WTC11 (cell line): ENCODE results near the gene COQ7. TPM values are rescaled to one million over a fixed set of nuclear protein-coding genes. Genes with fewer than 3 reads are reported as not detected.

Source experiments
- ATAC-seq: fragments of 200-7000 bp; cut with Tn5 transposase; 2 replicates; pipeline ENCODE4 v1.10.0; 2021; ENCODE audit warnings: mild to moderate bottlenecking, moderate library complexity
- CTCF ChIA-PET: fragments of 300-600 bp; sonication (Branson Sonifier 250); formaldehyde crosslinking; loops from one replicate; lab custom pipeline; 2021; ENCODE audit warnings: antibody characterized with exemption; lab: Charles Lee
- POLR2A ChIA-PET: fragments of 350-600 bp; sonication (Branson Sonifier 250); formaldehyde crosslinking; loops from one replicate; lab custom pipeline; 2021; ENCODE audit warnings: antibody characterized with exemption; lab: Charles Lee
- DNase-seq: peaks from one replicate; pipeline ENCODE4 v3.0.0; 2021; ENCODE audit warnings: low spot score
- H3K27ac Mint-ChIP-seq: 2 replicates; pipeline ENCODE4 v1.8.0; 2021; ENCODE audit warnings: mixed read lengths
- H3K27me3 Mint-ChIP-seq: 2 replicates; pipeline ENCODE4 v1.8.0; 2021; ENCODE audit warnings: low read depth, mild to moderate bottlenecking, moderate library complexity, mixed read lengths
- H3K36me3 Mint-ChIP-seq: 2 replicates; pipeline ENCODE4 v1.8.0; 2021; ENCODE audit warnings: mixed read lengths
- H3K4me1 Mint-ChIP-seq: 2 replicates; pipeline ENCODE4 v1.8.0; 2022; ENCODE audit warnings: mixed read lengths
- H3K4me3 Mint-ChIP-seq: 2 replicates; pipeline ENCODE4 v1.8.0; 2021; ENCODE audit warnings: mild to moderate bottlenecking, moderate library complexity, mixed read lengths
- H3K9me3 Mint-ChIP-seq: 2 replicates; pipeline ENCODE4 v1.8.0; 2021; ENCODE audit warnings: mixed read lengths
- CREM ChIP-seq: sonication (generic); formaldehyde crosslinking; IDR thresholded peaks from 2 replicates; pipeline ENCODE4 v1.8.1; 2022; ENCODE audit warnings: mild to moderate bottlenecking, missing genetic modification reagents, moderate library complexity
- FOXJ3 ChIP-seq: sonication (generic); formaldehyde crosslinking; IDR thresholded peaks from 2 replicates; pipeline ENCODE4 v1.9.0; 2021; ENCODE audit warnings: missing genetic modification reagents, mild to moderate bottlenecking, borderline replicate concordance
- KAT7 ChIP-seq: sonication (generic); formaldehyde crosslinking; IDR thresholded peaks from 2 replicates; pipeline ENCODE4 v1.8.1; 2023; ENCODE audit warnings: missing genetic modification reagents, mild to moderate bottlenecking, borderline replicate concordance
- NFATC4 ChIP-seq: fragments of 250-450 bp; sonication (Bioruptor Pico); IDR thresholded peaks from 2 replicates; pipeline ENCODE4 v1.9.0; 2021; ENCODE audit warnings: mild to moderate bottlenecking
- NFE2L1 ChIP-seq: sonication (generic); formaldehyde crosslinking; IDR thresholded peaks from 2 replicates; pipeline ENCODE4 v1.8.1; 2023; ENCODE audit warnings: missing genetic modification reagents
- NFYB ChIP-seq: sonication (generic); formaldehyde crosslinking; conservative IDR thresholded peaks from 2 replicates; pipeline ENCODE4 v1.8.0; 2022; ENCODE audit warnings: low read depth, missing genetic modification reagents
- NR1H2 ChIP-seq: sonication (generic); formaldehyde crosslinking; IDR thresholded peaks from 2 replicates; pipeline ENCODE4 v1.9.0; 2021; ENCODE audit warnings: mild to moderate bottlenecking, moderate library complexity, missing genetic modification reagents
- TP53 ChIP-seq: sonication (generic); formaldehyde crosslinking; IDR thresholded peaks from 2 replicates; pipeline ENCODE4 v1.8.1; 2023; ENCODE audit warnings: mild to moderate bottlenecking, missing genetic modification reagents
- ZBTB21 ChIP-seq: sonication (generic); formaldehyde crosslinking; IDR thresholded peaks from 2 replicates; pipeline ENCODE4 v1.8.1; 2023; ENCODE audit warnings: mild to moderate bottlenecking, missing genetic modification reagents, borderline replicate concordance
- ZNF219 ChIP-seq: sonication (generic); formaldehyde crosslinking; IDR thresholded peaks from 2 replicates; pipeline ENCODE4 v1.8.0; 2023; ENCODE audit warnings: missing genetic modification reagents, mild to moderate bottlenecking, borderline replicate concordance
- ZNF396 ChIP-seq: fragments of 250-450 bp; sonication (Bioruptor Pico); IDR thresholded peaks from 2 replicates; pipeline ENCODE4 v1.8.0; 2021; ENCODE audit warnings: mild to moderate bottlenecking, moderate library complexity, borderline replicate concordance
- ZNF416 ChIP-seq: fragments of 250-450 bp; sonication (Bioruptor Pico); IDR thresholded peaks from 2 replicates; pipeline ENCODE4 v1.9.0; 2021; ENCODE audit warnings: mild to moderate bottlenecking, inconsistent platforms
- total RNA-seq: library from RNA; stranded (reverse); gene quantifications from 3 replicates; pipeline ENCODE4 v1.2.3, GENCODE V29; 2021
- TF ChIP-seq, protein P1 (sequence below): fragments of 250-450 bp; sonication (Bioruptor Pico); IDR thresholded peaks from 2 replicates; pipeline ENCODE4 v1.9.0; 2021; ENCODE audit warnings: mild to moderate bottlenecking
- TF ChIP-seq, protein P2 (sequence below): fragments of 250-450 bp; sonication (Bioruptor Pico); IDR thresholded peaks from 2 replicates; pipeline ENCODE4 v2.1.2; 2022; ENCODE audit warnings: mild to moderate bottlenecking, moderate library complexity
- TF ChIP-seq, protein P3 (sequence below): sonication (generic); formaldehyde crosslinking; conservative IDR thresholded peaks from 2 replicates; pipeline ENCODE4 v1.8.1; 2022; ENCODE audit warnings: mild to moderate bottlenecking, missing genetic modification reagents
- TF ChIP-seq, protein P4 (sequence below): sonication (generic); formaldehyde crosslinking; IDR thresholded peaks from 2 replicates; pipeline ENCODE4 v1.8.0; 2022; ENCODE audit warnings: mild to moderate bottlenecking, missing genetic modification reagents
- TF ChIP-seq, protein P5 (sequence below): sonication (generic); formaldehyde crosslinking; IDR thresholded peaks from 2 replicates; pipeline ENCODE4 v1.8.1; 2022; ENCODE audit warnings: low read depth, mild to moderate bottlenecking, moderate library complexity, missing genetic modification reagents, borderline replicate concordance
- TF ChIP-seq, protein P6 (sequence below): sonication (generic); formaldehyde crosslinking; IDR thresholded peaks from 2 replicates; pipeline ENCODE4 v1.8.0; 2023; ENCODE audit warnings: missing genetic modification reagents
- TF ChIP-seq, protein P7 (sequence below): sonication (generic); formaldehyde crosslinking; IDR thresholded peaks from 2 replicates; pipeline ENCODE4 v1.8.1; 2023; ENCODE audit warnings: mild to moderate bottlenecking, missing genetic modification reagents, moderate library complexity

COQ7 gene
- total RNA-seq, 1 experiment from 2014 or later, result 20.7 TPM

DNA sequence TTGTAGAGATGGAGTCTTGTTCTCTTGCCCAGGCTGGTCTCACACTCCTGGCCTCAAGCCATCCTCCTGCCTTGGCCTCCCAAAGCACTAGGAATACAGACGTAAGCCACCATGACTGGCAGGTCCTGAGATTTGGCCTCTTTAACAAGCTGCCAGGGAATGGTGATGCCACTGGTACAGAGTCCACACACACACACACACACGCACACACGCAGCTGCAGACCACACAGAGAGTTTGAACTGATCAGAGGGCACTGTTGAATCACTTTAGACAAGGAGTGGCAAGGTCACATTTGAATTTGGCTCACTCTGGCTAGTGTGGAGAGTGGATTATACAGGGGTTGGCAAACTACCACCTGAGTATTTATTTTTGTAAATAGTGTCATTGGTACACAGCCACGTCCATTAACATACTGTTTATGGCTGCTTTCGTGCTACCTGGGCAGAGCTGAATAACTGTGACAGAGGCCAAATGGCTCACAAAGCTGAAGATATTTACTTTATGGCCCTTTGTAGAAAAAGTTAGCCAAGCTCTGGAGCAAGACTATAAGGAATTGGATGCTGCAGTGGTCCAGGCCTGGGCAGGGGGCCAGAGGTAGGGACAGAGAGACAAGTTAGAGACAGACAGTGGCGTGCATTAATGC lies 56.2 kb downstream of the COQ7 start:
- CTCF ChIA-PET, result interaction anchor here (1.0 kb wide), 1 partner anchor 10 kb away, joined by 4 read pairs; the partner anchor contains the start of gene ITPRIPL2
- Mint-ChIP-seq H3K4me3 (no peak overlapping the region), H3K9me3 (peaks cover 6% of the 10 kb centered on the region; the same call in 1 of the 2 replicates), H3K27me3 (peaks cover 3% of the 10 kb centered on the region), H3K4me1 (peaks cover 5% of the 10 kb centered on the region), H3K36me3 (peaks cover 8% of the 10 kb centered on the region), H3K27ac (no peak overlapping the region)
- TF ChIP-seq, protein P1, sequence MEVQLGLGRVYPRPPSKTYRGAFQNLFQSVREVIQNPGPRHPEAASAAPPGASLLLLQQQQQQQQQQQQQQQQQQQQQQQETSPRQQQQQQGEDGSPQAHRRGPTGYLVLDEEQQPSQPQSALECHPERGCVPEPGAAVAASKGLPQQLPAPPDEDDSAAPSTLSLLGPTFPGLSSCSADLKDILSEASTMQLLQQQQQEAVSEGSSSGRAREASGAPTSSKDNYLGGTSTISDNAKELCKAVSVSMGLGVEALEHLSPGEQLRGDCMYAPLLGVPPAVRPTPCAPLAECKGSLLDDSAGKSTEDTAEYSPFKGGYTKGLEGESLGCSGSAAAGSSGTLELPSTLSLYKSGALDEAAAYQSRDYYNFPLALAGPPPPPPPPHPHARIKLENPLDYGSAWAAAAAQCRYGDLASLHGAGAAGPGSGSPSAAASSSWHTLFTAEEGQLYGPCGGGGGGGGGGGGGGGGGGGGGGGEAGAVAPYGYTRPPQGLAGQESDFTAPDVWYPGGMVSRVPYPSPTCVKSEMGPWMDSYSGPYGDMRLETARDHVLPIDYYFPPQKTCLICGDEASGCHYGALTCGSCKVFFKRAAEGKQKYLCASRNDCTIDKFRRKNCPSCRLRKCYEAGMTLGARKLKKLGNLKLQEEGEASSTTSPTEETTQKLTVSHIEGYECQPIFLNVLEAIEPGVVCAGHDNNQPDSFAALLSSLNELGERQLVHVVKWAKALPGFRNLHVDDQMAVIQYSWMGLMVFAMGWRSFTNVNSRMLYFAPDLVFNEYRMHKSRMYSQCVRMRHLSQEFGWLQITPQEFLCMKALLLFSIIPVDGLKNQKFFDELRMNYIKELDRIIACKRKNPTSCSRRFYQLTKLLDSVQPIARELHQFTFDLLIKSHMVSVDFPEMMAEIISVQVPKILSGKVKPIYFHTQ (CRISPR knock-in tag), result no peak
- TF ChIP-seq ZNF396, result no peak
- no peak for TF ChIP-seq KAT7
- TF ChIP-seq, protein P2, sequence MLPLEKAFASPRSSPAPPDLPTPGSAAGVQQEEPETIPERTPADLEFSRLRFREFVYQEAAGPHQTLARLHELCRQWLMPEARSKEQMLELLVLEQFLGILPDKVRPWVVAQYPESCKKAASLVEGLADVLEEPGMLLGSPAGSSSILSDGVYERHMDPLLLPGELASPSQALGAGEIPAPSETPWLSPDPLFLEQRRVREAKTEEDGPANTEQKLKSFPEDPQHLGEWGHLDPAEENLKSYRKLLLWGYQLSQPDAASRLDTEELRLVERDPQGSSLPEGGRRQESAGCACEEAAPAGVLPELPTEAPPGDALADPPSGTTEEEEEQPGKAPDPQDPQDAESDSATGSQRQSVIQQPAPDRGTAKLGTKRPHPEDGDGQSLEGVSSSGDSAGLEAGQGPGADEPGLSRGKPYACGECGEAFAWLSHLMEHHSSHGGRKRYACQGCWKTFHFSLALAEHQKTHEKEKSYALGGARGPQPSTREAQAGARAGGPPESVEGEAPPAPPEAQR (CRISPR knock-in tag), result no peak
- TF ChIP-seq, protein P3, sequence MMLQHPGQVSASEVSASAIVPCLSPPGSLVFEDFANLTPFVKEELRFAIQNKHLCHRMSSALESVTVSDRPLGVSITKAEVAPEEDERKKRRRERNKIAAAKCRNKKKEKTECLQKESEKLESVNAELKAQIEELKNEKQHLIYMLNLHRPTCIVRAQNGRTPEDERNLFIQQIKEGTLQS, result no peak
- no peak for TF ChIP-seq TP53 (CRISPR knock-in tag)
- TF ChIP-seq, protein P4, sequence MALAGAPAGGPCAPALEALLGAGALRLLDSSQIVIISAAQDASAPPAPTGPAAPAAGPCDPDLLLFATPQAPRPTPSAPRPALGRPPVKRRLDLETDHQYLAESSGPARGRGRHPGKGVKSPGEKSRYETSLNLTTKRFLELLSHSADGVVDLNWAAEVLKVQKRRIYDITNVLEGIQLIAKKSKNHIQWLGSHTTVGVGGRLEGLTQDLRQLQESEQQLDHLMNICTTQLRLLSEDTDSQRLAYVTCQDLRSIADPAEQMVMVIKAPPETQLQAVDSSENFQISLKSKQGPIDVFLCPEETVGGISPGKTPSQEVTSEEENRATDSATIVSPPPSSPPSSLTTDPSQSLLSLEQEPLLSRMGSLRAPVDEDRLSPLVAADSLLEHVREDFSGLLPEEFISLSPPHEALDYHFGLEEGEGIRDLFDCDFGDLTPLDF (CRISPR knock-in tag), result no peak
- TF ChIP-seq ZBTB21 (CRISPR knock-in tag), result no peak
- TF ChIP-seq, protein P5, sequence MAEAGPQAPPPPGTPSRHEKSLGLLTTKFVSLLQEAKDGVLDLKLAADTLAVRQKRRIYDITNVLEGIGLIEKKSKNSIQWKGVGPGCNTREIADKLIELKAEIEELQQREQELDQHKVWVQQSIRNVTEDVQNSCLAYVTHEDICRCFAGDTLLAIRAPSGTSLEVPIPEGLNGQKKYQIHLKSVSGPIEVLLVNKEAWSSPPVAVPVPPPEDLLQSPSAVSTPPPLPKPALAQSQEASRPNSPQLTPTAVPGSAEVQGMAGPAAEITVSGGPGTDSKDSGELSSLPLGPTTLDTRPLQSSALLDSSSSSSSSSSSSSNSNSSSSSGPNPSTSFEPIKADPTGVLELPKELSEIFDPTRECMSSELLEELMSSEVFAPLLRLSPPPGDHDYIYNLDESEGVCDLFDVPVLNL (CRISPR knock-in tag), result no peak
- DNase-seq (no peak), ATAC-seq (no peak)
- POLR2A ChIA-PET, result no interaction called here

DNA sequence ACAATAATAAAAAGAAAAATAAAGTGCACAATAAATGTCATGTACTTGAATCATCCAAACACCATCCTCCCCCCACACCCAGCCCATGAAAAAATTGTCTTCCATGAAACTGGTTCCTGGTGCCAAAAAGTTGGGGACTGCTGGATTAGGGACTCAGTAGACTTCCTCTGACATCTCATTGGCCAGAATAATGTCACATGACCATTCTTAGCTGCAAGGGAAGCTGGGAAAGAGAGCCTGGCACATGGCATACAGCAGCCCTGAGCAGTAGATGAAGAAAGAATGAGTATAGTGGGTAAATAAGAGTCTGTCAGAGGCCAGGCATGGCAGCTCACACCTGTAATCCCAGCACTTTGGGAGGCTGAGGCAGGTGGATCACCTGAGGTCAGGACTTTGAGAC lies 58.9 kb downstream of the COQ7 start:
- no peak overlapping the region for H3K4me3 Mint-ChIP-seq
- no peak for ATAC-seq
- peaks cover 3% of the 10 kb centered on the region for H3K27me3 Mint-ChIP-seq
- peaks cover 6% of the 10 kb centered on the region; the same call in 1 of the 2 replicates for H3K9me3 Mint-ChIP-seq
- TF ChIP-seq CREM (CRISPR knock-in tag) (no peak), NFYB (0 out of 2 replicates have a peak, but pooled peaks have one; percentile 31), FOXJ3 (CRISPR knock-in tag) (no peak), NFE2L1 (CRISPR knock-in tag) (no peak)
- ChIA-PET CTCF (interaction anchor here (0.7 to 0.8 kb wide), 2 partner anchors 9 to 11 kb away, joined by 3 read pairs; no protein-coding TSS in a partner anchor), POLR2A (no interaction called here)
- DNase-seq, result no peak
- no peak overlapping the region for H3K27ac Mint-ChIP-seq
- H3K4me1 Mint-ChIP-seq, result peaks cover 26% of the 10 kb centered on the region
- peaks cover 8% of the 10 kb centered on the region for H3K36me3 Mint-ChIP-seq

DNA sequence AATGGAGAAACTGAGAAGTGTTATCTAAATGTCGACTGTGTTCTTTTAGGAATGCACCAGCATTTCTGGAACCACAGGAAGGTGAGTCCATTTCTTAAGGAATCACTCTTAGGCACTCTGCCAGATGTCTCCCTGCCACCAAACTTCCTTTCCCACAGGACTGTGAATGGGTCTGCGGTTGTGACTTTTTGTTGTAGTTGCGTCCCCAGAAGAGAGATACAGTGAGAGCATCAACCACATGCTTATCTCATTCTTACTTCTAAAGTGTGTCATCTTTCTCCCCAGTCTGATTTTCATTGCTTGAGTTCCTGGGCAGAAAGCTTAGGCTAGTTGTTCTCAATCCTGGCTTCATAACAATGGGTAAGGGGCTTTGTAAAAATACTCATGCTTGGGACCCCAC lies 59.8 kb downstream of the COQ7 start:
- Mint-ChIP-seq H3K4me3 (no peak overlapping the region), H3K4me1 (peaks cover 33% of the 10 kb centered on the region), H3K9me3 (peaks cover 6% of the 10 kb centered on the region; the same call in 1 of the 2 replicates), H3K27me3 (peaks cover 3% of the 10 kb centered on the region), H3K27ac (no peak overlapping the region), H3K36me3 (peaks cover 8% of the 10 kb centered on the region)
- ChIA-PET CTCF (interaction anchor here (0.9 to 1.0 kb wide), 2 partner anchors 10 to 53 kb away, joined by 3 read pairs; no protein-coding TSS in a partner anchor), POLR2A (no interaction called here)
- no peak for TF ChIP-seq ZNF416 (CRISPR knock-in tag)
- TF ChIP-seq, protein P6, sequence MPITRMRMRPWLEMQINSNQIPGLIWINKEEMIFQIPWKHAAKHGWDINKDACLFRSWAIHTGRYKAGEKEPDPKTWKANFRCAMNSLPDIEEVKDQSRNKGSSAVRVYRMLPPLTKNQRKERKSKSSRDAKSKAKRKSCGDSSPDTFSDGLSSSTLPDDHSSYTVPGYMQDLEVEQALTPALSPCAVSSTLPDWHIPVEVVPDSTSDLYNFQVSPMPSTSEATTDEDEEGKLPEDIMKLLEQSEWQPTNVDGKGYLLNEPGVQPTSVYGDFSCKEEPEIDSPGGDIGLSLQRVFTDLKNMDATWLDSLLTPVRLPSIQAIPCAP (CRISPR knock-in tag), result no peak
- TF ChIP-seq NFATC4, result no peak
- TF ChIP-seq, protein P7, sequence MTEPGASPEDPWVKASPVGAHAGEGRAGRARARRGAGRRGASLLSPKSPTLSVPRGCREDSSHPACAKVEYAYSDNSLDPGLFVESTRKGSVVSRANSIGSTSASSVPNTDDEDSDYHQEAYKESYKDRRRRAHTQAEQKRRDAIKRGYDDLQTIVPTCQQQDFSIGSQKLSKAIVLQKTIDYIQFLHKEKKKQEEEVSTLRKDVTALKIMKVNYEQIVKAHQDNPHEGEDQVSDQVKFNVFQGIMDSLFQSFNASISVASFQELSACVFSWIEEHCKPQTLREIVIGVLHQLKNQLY (CRISPR knock-in tag), result no peak
- no peak for TF ChIP-seq NR1H2 (CRISPR knock-in tag)
- TF ChIP-seq ZNF219 (CRISPR knock-in tag), result no peak
- no peak for DNase-seq
- ATAC-seq, result no peak
